Measurements from ENCODE around the gene DLGAP3. TPM values are rescaled to one million over a fixed set of nuclear protein-coding genes. Genes with fewer than 3 reads are reported as not detected.

DLGAP3 gene
- total RNA-seq, 1 donor from 2014 or later = 0.18 TPM

- Histone ChIP-seq H3K4me3 (no peak overlapping the region), H3K36me3 (no peaks in the 10 kb centered on the region), H3K9me3 (no peaks in the 10 kb centered on the region), H3K4me1 (no peaks in the 10 kb centered on the region), H3K27ac (no peak overlapping the region), H3K27me3 (ENCODE audit: low read depth) (peaks cover 13% of the 10 kb centered on the region)
- intact Hi-C loops (cut with DNase I) = no loop called here
- DNase-seq (no peak), ATAC-seq (no peak)
- TF ChIP-seq CTCF (IDR thresholded peaks at IDR 0.05) = no peak
Measured at GRCh38 chr1:34899906-34900305, 29.5 kb downstream of the DLGAP3 start.

GRCh38 chr1:34899471-34899870 lies 30.0 kb downstream of the DLGAP3 start:
- Histone ChIP-seq H3K4me1 (no peaks in the 10 kb centered on the region), H3K4me3 (no peak overlapping the region), H3K9me3 (no peaks in the 10 kb centered on the region), H3K27me3 (ENCODE audit: low read depth) (peaks cover 13% of the 10 kb centered on the region), H3K27ac (no peak overlapping the region), H3K36me3 (no peaks in the 10 kb centered on the region)
- DNase-seq (no peak), ATAC-seq (no peak)
- TF ChIP-seq CTCF (IDR thresholded peaks at IDR 0.05) = no peak
- intact Hi-C loops (cut with DNase I) = no loop called here

- TF ChIP-seq CTCF (IDR thresholded peaks at IDR 0.05) = no peak
- peaks cover 7% of the 10 kb centered on the region for H3K27me3 ChIP-seq (ENCODE audit: low read depth)
- no peaks in the 10 kb centered on the region for H3K9me3 ChIP-seq
- no peaks in the 10 kb centered on the region for H3K36me3 ChIP-seq
- H3K4me1 ChIP-seq = no peaks in the 10 kb centered on the region
- no peak overlapping the region for H3K4me3 ChIP-seq
- intact Hi-C loops (cut with DNase I) = no loop called here
- DNase-seq (no peak), ATAC-seq (no peak)
- no peak overlapping the region for H3K27ac ChIP-seq
Measured at GRCh38 chr1:34898330-34898761, 31.1 kb downstream of the DLGAP3 start.

GRCh38 chr1:34896612-34897011 lies 32.8 kb downstream of the DLGAP3 start:
- no peak for TF ChIP-seq CTCF (IDR thresholded peaks at IDR 0.05)
- DNase-seq (no peak), ATAC-seq (no peak)
- H3K27ac ChIP-seq = no peak overlapping the region
- H3K9me3 ChIP-seq = peaks cover 10% of the 10 kb centered on the region
- H3K4me3 ChIP-seq = no peak overlapping the region
- H3K36me3 ChIP-seq = no peaks in the 10 kb centered on the region
- H3K27me3 ChIP-seq (ENCODE audit: low read depth) = no peaks in the 10 kb centered on the region
- H3K4me1 ChIP-seq = no peaks in the 10 kb centered on the region
- intact Hi-C loops (cut with DNase I) = no loop called here

- no peak for ATAC-seq
- TF ChIP-seq CTCF (IDR thresholded peaks at IDR 0.05) = no peak
- H3K4me1 ChIP-seq = peaks cover 12% of the 10 kb centered on the region
- H3K4me3 ChIP-seq = no peak overlapping the region
- H3K9me3 ChIP-seq = peaks cover 11% of the 10 kb centered on the region
- intact Hi-C loops (cut with DNase I) = no loop called here
- peaks cover 26% of the 10 kb centered on the region for H3K27me3 ChIP-seq (ENCODE audit: low read depth)
- no peaks in the 10 kb centered on the region for H3K36me3 ChIP-seq
- no peak overlapping the region for H3K27ac ChIP-seq
- no peak for DNase-seq
Measured at GRCh38 chr1:34889705-34890104, 39.7 kb downstream of the DLGAP3 start.

GRCh38 chr1:34887593-34887992 lies 41.9 kb downstream of the DLGAP3 start:
- intact Hi-C loops (cut with DNase I) = no loop called here

More at GRCh38 chr1:34887593-34887992, 41.9 kb downstream of the DLGAP3 start:
- no peak for TF ChIP-seq CTCF (IDR thresholded peaks at IDR 0.05)
- Histone ChIP-seq H3K27me3 (ENCODE audit: low read depth) (peaks cover 39% of the 10 kb centered on the region), H3K4me3 (no peak overlapping the region), H3K27ac (no peak overlapping the region), H3K9me3 (peaks cover 11% of the 10 kb centered on the region), H3K36me3 (no peaks in the 10 kb centered on the region), H3K4me1 (peaks cover 12% of the 10 kb centered on the region)
- no peak for ATAC-seq
- DNase-seq = no peak

All from lower lobe of right lung (tissue), 2 donors.